Activated CD4-positive, alpha-beta T cell treated with anti-CD3 and anti-CD28 coated beads, Interleukin-2, amount 50 U/mL, for 24 hours (primary cell): Measurements from ENCODE around the gene SLC25A48.

Experiments used
- DNase-seq, 2 donors: peaks; one replicate each; pipeline ENCODE4 v3.0.0-alpha.2; 2020; ENCODE audit warnings: low read depth in 1 of 2, low spot score in 1 of 2

The SLC25A48 gene

GRCh38 chr5:135834639-135835529 is at the start of gene SLC25A48:
SLC25A48 (plus strand) TSS chr5:135834663; CDS start chr5:135834848, 185 bp downstream.
- DNase-seq: peak in 1 of 2 donors; percentile 7

- DNase-seq: no peak
Observed at GRCh38 chr5:135800656-135801055, 33.8 kb upstream of the SLC25A48 start.

- DNase-seq: no peak
Observed at GRCh38 chr5:135810188-135810943, 24.1 kb upstream of the SLC25A48 start.

GRCh38 chr5:135811007-135811406 is 23.5 kb upstream of the SLC25A48 start:
- DNase-seq: no peak

- no peak for DNase-seq
Observed at GRCh38 chr5:135813758-135814157, 20.7 kb upstream of the SLC25A48 start.

- DNase-seq: no peak
Observed at GRCh38 chr5:135814316-135814715, 20.1 kb upstream of the SLC25A48 start.

GRCh38 chr5:135814812-135815211 is 19.7 kb upstream of the SLC25A48 start:
- DNase-seq: no peak

GRCh38 chr5:135821061-135821801 is 13.2 kb upstream of the SLC25A48 start:
- no peak for DNase-seq

- DNase-seq: no peak
Observed at GRCh38 chr5:135821802-135822201, 12.7 kb upstream of the SLC25A48 start.

- no peak for DNase-seq
Observed at GRCh38 chr5:135822286-135822685, 12.2 kb upstream of the SLC25A48 start.

GRCh38 chr5:135822959-135823358 is 11.5 kb upstream of the SLC25A48 start:
- no peak for DNase-seq

GRCh38 chr5:135823881-135824280 is 10.6 kb upstream of the SLC25A48 start:
- DNase-seq: no peak

- DNase-seq: no peak
Observed at GRCh38 chr5:135824541-135825041, 9.9 kb upstream of the SLC25A48 start.

GRCh38 chr5:135825373-135826220 is 8.9 kb upstream of the SLC25A48 start:
- DNase-seq: no peak

- DNase-seq: no peak
Observed at GRCh38 chr5:135826221-135826525, 8.3 kb upstream of the SLC25A48 start.

GRCh38 chr5:135826994-135827671 is 7.3 kb upstream of the SLC25A48 start:
- no peak for DNase-seq

- DNase-seq: no peak
Observed at GRCh38 chr5:135827965-135828781, 6.3 kb upstream of the SLC25A48 start.

- no peak for DNase-seq
Observed at GRCh38 chr5:135828782-135829127, 5.7 kb upstream of the SLC25A48 start.

GRCh38 chr5:135829179-135829578 is 5.3 kb upstream of the SLC25A48 start:
- no peak for DNase-seq
